ENCODE measurements around the gene BIN1. TPM values are rescaled to one million over a fixed set of nuclear protein-coding genes. Genes with fewer than 3 reads are reported as not detected.

Gene BIN1
- total RNA-seq, 1 experiment from 2014 or later: 105 TPM

DNA sequence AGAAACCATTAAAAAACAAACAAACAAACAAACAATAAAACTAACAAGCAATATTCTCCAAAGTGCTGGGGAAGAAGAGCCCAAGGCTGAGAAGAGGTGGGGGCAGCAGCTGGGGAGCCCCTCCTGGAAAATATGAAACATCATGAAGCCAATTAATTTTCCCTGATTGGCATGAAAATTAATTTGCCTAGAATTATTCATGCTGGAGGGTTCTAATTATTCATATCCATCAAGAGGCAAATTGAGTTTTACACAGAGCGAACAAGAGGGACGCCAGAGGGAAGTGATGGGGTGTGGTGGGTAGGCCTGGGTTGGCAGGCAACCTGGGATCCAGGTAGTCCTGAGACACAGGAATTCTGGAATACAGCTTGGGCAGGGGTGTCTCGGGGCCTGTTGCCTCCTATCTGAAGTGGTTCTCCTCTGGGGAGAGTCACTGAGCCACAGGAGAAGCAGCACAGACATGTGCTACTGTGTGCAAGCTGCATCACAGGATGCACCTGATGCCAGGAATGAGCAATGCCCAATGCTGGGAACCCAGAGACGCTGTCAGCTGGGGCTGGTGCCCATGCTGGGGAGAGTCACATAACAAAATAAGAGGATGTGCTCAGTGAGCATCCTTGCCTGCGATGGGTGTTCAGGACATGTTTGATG is 107.7 kb downstream of the BIN1 start:
- no peak for DNase-seq (ENCODE audit: low read depth)

DNA sequence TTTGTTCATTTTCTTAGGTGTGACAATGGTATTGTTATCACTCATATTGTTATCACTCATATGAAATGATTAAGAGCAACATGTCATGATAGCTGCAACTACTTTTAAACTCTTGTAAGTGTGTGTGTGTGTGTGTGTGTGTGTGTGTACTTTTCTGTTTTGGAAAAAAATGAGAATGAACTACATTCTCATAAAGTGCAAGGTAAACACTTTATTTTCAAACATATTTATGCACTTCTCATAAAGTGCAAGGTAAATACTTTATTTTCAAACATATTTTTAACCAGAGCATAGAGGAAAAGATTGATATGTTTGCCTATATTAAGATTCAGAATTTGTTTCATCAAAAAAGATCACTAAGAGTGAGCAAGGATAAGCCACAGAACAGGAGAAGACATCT is 108.5 kb downstream of the BIN1 start:
- no peak for DNase-seq (ENCODE audit: low read depth)

Other genes starting within 250 kb of the BIN1 start
- gene TEX51, start 208.3 kb downstream of the BIN1 start, total RNA-seq (2014; rRNA removed; shearing (Covaris generic)): not detected in 2 replicates
- 3.5 TPM in 2 replicates for gene CYP27C1, start 113.1 kb upstream of the BIN1 start, total RNA-seq (2014; rRNA removed; shearing (Covaris generic))
- gene ERCC3, start 187.0 kb upstream of the BIN1 start, total RNA-seq (2014; rRNA removed; shearing (Covaris generic)): 43.1 and 45.1 TPM in 2 replicates